HG02852 (cell line): Measurements from ENCODE around the gene SKA1.

Experiments used
- ATAC-seq: cut with Tn5 transposase; IDR thresholded peaks from one replicate; pipeline ENCODE4 v1.9.1; 2021; ENCODE audit warnings: mild to moderate bottlenecking, moderate library complexity; ENCODE audit not compliant: unreplicated experiment

SKA1 gene, protein sequence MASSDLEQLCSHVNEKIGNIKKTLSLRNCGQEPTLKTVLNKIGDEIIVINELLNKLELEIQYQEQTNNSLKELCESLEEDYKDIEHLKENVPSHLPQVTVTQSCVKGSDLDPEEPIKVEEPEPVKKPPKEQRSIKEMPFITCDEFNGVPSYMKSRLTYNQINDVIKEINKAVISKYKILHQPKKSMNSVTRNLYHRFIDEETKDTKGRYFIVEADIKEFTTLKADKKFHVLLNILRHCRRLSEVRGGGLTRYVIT

DNA sequence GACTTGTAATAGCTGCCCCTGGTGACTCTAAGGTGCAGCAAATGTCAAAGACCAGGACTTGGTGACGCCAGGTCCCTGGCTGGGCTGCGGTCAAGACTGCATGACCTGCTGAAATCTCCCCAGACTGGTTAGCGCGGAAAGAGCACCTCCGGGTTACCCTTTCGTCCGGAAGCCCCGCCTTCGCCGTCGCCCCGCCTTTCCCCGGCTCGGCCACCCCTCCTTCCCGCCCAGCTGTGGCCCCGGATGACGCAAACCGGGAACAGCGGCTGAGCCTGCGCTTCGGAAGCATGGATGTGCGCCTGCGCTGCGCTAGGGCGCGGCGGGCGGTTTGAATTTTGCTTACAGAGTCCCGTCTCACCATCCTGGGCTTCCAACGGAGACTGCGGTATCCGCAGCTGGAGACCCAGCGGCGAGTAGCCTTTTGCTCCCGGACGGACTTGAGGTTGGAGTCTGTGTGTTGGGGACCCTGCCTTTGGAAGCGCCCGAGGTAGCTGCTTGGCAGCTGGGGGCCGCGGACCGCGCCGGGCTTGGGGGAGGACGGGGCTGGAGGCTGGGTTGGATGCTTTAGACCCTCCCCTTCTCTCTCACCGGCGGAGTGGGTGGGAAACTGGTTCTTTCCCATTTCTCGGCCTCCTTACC, at the start of gene SKA1:
Gene SKA1, plus strand, starts transcription at position 294 of the 639 bp plus-strand sequence. CDS start 785 bp downstream, outside the sequence.
- peak; percentile 94 for ATAC-seq

DNA sequence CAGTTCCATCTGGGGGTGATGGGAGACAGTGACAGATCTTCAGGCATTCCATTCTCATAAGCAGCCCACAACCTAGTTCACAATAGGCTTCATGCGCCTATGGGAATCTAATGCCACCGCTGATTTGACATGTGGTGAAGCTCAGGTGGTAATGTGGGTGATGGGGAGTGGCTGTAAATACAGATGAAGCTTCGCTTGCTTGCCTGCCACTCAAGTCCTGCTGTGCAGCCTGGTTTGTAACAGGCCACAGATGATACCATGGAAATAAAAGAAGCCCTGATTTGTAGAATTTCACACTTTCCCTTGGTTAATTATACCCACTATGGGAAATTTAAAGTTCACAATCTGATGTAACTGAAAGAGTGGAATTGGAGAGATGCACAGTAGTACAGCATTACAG, 46.9 kb upstream of the SKA1 start:
- ATAC-seq, result no peak

DNA sequence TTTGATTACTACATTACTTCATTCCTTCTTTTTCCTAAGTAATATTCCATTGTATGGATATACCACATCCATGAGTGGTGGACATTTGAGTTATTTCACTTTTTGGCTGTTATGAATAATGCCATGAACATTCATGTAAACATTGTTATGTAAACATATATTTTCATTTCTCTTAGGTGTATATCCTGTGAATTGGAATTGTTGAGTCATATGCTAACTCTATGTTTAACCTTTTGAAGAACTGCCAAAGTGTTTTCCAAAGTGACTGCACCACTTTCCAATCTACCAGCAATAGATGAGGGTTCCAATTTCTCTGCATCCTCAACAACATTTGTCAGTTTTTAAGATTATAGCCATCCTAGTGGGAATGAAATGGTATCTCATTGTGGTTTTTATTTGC, 44.7 kb upstream of the SKA1 start:
- no peak for ATAC-seq

DNA sequence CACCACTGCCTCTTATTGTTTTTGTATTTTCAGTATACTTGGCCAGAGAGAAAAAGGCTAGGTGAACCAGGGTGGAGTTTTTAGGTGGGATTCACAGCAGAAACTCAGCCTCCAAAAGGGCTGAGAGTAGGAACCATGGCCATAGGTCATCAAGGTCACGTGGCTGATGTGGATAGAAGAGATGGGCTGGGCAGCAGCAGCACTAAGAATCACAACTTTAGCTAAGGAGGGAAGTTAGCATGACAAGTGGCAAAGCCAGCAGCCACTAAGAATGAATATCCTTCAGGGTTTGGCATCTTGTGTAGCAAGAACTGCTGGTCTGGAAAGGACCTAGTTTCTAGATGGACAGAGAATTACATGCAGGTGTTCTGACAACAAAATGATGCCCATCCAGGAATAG, 43.2 kb upstream of the SKA1 start:
- no peak for ATAC-seq

DNA sequence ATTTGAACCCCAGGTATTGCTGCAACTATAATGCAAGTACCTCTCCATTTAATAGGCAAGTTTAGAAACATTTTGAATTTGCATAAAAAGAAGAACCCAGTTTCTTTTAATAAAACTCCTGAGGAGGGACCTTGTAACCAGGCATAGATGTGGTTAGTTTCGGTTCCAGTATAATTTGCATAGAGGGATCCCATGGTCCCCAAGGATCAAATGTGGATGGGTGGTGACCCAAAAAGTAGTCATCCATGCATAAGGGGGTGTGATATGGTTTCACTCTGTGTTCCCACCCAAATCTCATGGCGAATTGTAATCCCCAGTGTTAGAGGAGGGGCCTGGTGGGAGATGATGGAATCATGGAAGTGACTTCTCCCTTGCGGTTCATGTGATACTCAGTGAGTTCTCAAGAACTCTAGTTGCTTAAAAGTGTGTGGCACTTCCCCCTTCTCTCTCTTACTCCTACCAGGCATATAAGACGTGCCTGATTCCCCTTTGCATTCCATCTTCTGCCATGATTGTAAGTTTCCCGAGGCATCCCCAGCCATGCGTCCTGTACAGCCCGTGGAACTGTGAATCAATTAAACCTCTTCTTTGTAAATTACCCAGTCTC, 40.2 kb upstream of the SKA1 start:
- peak; percentile 80 for ATAC-seq

DNA sequence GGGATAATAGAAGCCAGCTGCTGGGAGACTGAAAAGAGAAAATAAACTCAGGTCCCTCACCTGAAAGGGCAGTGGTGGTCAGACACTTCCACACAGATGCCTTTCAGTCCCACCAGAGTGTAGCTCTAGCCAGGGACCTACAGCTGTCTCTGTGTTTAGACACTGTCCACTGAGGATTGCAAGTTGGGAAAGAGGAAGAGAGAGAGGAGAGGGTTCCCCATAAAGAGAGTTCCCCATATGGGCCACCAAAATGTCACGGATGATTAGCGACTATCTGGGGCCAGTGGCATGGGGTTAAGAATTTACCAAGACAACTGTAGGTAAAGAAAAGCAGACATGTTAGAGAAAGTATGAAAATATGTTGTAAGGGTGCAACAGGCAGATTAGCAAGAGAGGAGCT, 36.7 kb upstream of the SKA1 start:
- ATAC-seq, result no peak

DNA sequence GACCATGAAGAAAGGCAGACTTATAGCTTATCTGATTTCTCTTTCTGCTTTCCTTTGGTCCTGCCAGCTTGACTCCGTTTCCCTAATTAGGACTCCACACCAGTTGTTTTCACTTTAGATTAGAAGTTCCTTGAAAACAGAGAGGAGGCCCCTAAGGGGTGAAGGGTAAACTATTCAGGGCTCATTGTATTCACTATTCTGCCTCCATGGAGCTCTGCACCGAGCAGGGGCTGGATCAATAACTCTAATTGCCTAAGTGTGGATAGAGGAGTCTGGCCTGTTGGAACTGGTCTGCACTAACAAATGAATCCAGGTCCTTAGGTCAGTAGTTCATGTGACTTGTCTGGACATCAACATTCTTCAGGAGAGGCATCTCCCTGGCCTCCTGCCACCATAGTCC, 36.1 kb upstream of the SKA1 start:
- no peak for ATAC-seq

DNA sequence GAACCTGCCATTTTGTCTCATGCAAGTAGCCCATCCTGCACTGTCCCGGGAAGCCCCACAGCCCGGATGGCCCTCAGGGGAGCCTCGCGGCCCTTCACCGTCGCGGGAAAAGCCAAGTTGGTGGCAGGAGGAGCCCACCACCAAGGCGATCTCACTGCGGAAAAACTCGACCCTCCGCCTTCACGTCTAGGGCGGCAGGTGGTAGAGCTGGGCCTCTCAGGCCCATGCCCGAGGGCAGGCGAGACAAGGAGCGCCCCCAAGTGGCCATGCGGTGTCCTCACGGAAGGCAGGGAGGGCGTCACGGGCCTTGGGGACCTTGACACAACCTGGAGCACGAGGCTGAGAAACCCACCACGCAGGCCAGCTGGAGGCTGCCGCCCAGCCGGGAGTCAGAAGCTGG, 34.8 kb upstream of the SKA1 start:
- no peak for ATAC-seq

DNA sequence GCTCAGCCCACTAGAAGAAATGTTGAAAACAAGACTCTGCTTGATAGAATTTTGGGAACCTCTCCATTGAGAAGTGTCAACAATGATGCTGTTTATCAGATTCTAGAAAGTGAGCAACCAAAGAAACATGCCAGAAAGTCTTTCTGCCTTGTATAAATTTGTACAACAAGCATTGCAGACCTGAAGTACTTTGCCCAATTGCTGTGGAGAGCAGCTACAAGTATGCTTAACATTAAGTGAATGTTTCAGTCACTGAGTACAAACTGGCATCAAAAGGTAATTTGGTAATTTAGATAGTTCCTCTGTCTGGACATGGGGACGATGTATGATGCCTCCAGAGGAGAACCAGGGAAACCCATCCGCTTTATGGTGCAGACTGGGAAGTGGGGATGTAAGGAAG, 33.4 kb upstream of the SKA1 start:
- ATAC-seq, result no peak

DNA sequence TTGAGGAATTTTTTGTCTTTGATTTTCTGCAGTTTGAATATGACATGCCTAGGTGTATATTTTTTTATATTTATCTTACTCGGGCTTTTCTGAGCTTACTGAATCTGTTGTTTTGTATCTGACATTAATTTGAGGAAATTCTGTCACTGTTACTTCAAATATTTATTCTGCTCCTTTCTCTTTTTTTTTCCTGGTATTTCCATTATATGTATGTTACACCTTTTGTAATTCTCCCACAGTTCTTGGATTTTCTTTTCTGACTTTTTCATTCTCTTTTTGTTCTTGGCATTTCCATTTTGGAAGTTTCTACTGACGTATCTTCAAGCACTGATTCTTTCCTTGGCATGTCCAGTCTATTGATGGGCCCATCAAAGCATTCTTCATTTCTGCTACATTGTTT, 24.1 kb upstream of the SKA1 start:
- ATAC-seq, result no peak

DNA sequence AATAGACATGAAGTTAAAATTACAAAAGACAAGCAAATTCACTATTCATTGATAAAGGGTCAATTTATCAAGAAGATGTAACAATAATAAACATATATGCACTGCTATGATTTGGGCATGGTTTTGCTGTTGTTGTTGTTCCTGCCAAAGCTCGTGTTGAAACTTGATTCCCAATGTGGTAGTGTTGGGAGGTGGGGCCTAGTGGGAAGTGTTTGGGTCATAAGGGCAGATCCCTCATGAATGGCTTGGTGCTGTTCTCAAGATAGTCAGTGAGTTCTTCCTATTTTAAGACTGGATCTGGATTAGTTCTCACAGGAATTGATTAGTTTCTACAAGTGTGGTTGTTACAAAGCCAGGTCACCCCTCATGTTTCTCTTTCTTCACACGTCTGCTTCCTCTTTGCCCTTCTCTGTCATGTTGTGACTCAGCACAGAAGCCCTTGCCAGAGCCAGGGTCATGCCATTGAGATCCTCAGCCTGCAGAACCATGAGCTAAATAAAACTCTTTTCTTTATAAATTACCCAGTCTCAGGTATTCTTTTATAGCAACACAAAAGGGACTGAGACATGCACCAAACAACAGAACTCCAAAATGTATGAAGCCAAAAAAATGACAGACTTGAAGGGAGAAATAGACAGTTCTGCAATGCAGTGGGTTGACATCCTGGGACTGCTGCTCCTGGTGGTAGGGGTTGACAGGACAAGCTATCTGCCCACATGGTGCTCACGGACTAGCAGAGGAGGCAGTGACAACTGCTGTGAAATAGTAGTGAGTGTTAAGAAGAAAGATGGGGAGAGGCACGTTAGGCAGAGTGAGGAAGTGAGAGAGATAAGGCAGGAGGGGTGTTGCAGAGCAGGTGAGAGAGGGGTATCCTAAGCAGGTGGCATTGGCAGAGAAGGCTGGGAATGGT, 18.6 kb upstream of the SKA1 start:
- peak; percentile 90 for ATAC-seq

DNA sequence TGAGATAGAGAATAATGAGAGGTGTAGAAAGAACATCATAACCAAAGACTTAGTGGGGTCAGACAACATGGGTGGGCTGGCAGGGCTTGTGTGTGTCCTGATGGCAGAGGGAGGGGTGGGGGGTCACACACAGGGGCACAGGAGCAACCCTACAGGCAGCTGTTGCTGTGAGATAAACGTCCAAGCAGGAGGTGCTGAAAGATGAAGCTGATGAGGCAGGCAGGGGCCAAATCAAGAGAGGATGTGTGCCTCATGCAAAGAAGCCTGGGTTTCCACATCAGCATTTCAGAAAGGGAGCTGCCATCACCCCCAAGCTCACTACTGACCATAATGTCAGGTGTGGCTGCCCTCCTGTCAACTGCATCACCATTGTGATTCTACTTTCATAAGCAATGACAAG, 16.0 kb upstream of the SKA1 start:
- no peak for ATAC-seq

DNA sequence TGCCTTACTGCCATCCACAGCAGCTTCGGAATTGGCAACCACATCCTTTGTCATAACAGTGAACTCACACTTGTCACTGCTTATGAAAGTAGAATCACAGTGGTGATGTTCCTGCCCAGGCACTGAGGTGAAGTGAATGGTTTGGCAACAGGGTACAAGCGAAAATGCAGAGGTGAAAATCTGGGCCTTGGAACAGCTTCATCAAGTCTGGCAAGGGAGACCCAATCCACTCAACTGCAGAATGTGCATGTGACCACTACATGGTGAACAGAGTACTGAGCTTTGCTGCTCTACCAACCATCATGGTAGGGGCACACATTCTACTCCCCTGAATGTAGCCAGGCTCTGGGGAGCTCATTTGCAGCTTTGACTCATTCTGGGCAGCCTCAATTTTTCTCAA, 15.0 kb upstream of the SKA1 start:
- ATAC-seq, result no peak

DNA sequence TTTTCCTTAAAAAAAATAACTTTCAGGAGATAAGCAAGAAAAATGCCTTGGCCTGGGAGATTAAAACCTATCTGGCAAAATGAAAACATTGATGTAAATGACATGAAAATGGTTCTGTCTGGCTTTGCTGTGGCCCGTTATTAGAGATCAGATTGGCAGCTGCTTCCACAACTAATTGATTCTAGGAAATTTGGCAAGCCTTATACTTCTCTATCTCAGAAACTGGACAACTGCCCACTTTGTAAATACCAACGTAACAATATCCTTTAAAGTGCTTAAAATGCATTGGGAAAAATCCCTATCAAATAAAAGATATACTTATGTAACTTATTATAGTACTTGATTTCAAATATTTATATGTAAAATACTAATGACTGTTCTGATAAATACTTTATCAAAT, 14.2 kb upstream of the SKA1 start:
- ATAC-seq, result no peak

DNA sequence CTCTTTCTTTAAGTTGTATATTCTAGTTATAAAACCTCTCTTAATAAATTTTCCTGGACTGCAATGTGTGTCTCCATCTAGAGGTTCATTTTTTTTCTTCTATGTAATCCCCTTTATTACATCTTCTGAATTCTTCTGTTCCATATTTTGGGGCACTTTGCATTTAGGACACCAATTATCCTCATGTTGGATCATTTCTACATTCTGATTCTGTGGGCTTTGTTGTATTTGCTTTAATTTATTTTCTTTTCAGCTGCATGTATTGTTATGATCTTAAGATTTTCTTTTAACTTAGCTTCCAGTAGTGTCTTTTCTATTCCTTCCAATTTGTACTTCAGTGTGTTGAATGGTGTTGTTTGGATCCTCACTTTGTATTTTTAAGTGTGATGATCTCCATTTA, 5.2 kb upstream of the SKA1 start:
- no peak for ATAC-seq

DNA sequence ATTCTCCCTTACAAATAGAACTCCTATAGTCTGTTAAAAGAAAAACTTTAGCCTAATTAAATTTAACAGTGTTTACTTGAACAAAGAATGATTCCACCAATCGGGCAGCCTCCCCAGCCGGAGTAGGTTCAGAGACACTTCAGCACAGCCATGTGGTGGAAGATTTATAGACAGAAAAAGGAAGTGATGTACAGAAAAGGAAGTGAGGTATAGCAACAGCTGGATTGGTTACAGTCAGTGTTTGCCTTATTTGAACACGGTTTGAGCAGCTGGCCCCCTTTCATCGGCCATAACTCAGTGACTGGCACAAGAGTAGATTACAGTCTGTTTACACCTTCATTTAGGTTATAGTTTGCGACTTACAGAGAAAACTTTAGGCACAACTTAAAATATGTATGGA, 2.1 kb upstream of the SKA1 start:
- no peak for ATAC-seq

DNA sequence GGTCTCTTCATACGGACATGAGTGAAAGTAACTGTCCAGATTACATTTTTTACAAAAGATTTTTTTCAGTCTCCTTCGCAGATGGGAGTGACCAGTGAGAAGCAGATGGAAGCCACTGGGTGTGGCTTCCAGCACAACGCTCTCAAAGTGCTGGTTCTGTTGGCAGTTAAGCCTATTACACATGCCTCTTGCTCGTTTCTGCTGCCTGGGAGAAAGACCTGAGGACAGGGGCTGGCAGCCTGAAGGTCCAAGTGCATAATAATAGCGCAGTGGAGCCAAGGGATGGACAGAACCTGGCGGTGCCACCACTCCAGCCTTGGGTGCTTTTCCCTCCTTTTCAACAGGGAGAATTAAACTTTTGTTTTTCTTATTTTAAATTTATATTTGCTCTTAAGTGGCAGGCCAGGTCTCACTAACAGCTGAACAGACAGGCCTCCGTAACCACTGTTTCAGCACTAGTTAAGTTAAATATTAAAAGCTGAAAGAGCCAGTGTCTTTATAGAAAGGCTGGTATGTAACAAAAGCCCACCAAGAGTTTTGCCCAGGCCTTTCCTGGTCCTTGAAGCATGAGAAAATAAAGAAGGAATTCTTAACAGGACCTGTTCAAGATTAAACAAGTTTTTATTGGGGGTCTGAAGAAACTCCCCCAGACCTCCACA, 1.2 kb upstream of the SKA1 start:
- no peak for ATAC-seq

DNA sequence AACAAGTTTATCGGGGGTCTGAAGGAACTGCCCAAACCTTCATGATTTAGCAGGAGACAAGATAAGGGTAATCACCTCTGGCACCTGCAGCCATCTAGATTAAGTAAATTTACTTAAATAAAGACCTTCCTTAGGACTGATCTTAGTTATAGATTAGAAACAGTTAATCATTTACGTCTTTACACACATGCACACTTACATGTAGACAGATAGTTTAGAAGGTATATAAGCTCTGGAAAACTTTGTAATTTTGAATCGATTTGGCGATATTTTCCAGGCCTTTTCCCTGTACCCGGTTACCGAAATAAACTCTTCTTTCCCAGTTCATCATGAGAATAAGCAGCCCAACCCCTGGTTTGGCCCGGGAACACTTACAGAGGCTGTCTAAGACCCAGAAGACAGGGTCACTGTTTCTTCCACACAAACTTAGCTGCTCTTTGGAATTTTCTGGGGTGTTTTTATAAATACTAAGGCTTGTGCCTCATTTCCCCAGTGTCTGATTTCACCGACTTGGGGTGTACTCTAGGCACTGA, 560 bp upstream of the SKA1 start:
- ATAC-seq, result no peak

DNA sequence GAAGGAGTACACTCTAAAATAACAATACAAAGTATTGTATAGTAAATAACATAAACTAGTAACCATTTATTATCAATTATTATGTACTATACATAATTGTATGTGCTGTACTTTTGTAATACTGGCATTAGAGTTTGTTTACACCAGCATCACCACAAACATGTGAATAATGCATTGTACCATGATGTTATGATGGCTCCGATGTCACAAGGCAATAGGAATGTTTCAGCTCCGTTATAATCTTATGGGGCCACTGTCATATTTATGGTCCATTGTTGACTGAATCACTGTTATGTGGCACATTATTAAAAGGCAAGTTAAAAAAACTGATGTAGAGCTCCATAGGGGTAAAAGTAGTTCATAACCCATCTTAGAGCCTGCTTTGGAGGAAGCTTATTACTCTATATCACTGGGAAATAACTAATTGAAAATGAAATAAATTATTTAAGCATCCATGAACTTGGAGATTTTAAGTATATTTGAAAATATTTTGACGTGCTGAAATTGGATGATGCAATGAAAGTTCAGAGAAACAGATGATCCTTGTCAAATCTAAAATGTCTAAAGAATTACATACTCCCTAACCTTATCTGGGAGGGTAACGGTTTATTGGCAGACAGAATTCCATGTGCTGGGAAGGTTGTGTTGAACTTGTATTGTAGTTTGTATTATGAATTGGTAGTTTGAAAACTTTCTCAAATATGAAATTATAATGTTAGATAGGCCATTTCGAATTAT, 2.4 kb downstream of the SKA1 start:
- ATAC-seq, result no peak

DNA sequence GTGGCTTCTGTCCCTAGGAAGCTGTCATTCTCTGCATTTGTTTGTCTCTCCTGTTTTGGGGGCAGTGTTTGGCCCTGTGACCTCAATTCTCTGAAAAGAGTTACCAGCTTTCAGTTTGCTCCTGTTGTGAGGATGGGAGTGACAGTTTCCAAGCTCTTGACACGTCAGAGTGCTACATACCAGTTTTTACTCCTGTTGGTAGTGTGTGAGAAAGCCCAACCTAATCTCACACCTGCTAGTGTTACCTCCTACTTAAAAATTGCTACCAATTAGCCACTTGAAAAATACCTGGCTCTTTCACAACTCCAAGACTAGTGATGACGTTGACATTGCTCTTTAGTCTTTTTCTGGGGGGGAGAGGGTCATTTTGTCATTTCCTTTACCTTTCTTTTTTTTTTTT, 14.1 kb downstream of the SKA1 start:
- ATAC-seq, result no peak
